H9 (cell line): ENCODE data around the gene MYO15B. TPM values are rescaled to one million over a fixed set of nuclear protein-coding genes. Genes with fewer than 3 reads are reported as not detected.

Experiments
- DNase-seq: peaks from one replicate; pipeline ENCODE4 v3.0.0-alpha.2; 2017
- H2AFZ ChIP-seq: one replicate; pipeline ENCODE4 v1.6.1; 2013; ENCODE audit warnings: mild to moderate bottlenecking, low read length, control low read depth, moderate library complexity
- H2AK5ac ChIP-seq: 2 replicates; pipeline ENCODE4 v1.6.1; 2013; ENCODE audit warnings: low read length, control low read depth, mixed read lengths; ENCODE audit not compliant: insufficient read length
- H2BK120ac ChIP-seq: one replicate; pipeline ENCODE4 v1.6.1; 2013; ENCODE audit warnings: low read depth, mild to moderate bottlenecking, low read length, control low read depth, inconsistent platforms; ENCODE audit not compliant: poor library complexity, severe bottlenecking
- H2BK12ac ChIP-seq: 2 replicates; pipeline ENCODE4 v1.6.1; 2013; ENCODE audit warnings: low read length, control low read depth, mixed read lengths, low read depth; ENCODE audit not compliant: insufficient read length
- H2BK15ac ChIP-seq: 2 replicates; pipeline ENCODE4 v1.6.1; 2013; ENCODE audit warnings: low read depth, low read length, control low read depth
- H2BK20ac ChIP-seq: one replicate; pipeline ENCODE4 v1.6.1; 2013; ENCODE audit warnings: low read depth, mild to moderate bottlenecking, low read length, control low read depth, inconsistent platforms; ENCODE audit not compliant: poor library complexity, severe bottlenecking
- H2BK5ac ChIP-seq: 2 replicates; pipeline ENCODE4 v1.6.1; 2013; ENCODE audit warnings: low read length, control low read depth, mixed read lengths; ENCODE audit not compliant: insufficient read length
- H3K14ac ChIP-seq: 2 replicates; pipeline ENCODE4 v1.6.1; 2013; ENCODE audit warnings: low read length, control low read depth; ENCODE audit not compliant: insufficient read depth
- H3K18ac ChIP-seq: 2 replicates; pipeline ENCODE4 v1.6.1; 2013; ENCODE audit warnings: low read depth, mild to moderate bottlenecking, mixed read lengths, low read length, control low read depth; ENCODE audit not compliant: insufficient read length
- H3K23ac ChIP-seq: 2 replicates; pipeline ENCODE4 v1.6.1; 2013; ENCODE audit warnings: low read length, control low read depth, mixed read lengths, low read depth; ENCODE audit not compliant: insufficient read length
- H3K23me2 ChIP-seq: 2 replicates; pipeline ENCODE4 v1.6.1; 2013; ENCODE audit warnings: low read depth, mild to moderate bottlenecking, mixed read lengths, low read length, control low read depth; ENCODE audit not compliant: insufficient read length, poor library complexity, severe bottlenecking
- H3K27ac ChIP-seq: 2 replicates; pipeline ENCODE4 v1.5.1; 2013; ENCODE audit warnings: low read length, control low read depth, mixed read lengths, low read depth; ENCODE audit not compliant: insufficient read length
- H3K27me3 ChIP-seq: 2 replicates; pipeline ENCODE4 v1.6.1; 2013; ENCODE audit warnings: low read length, control low read depth, inconsistent platforms; ENCODE audit not compliant: insufficient read depth
- H3K4ac ChIP-seq: 2 replicates; pipeline ENCODE4 v1.6.1; 2013; ENCODE audit warnings: low read depth, mild to moderate bottlenecking, control low read depth, inconsistent platforms, low read length, moderate library complexity
- H3K4me1 ChIP-seq: 2 replicates; pipeline ENCODE4 v1.6.1; 2013; ENCODE audit warnings: low read length, control low read depth, inconsistent platforms; ENCODE audit not compliant: insufficient read depth
- H3K4me2 ChIP-seq: 2 replicates; pipeline ENCODE4 v1.6.1; 2013; ENCODE audit warnings: low read length, control low read depth, mixed read lengths; ENCODE audit not compliant: insufficient read length, insufficient read depth
- H3K56ac ChIP-seq: 2 replicates; pipeline ENCODE4 v1.6.1; 2013; ENCODE audit warnings: low read depth, mild to moderate bottlenecking, mixed read lengths, low read length, control low read depth; ENCODE audit not compliant: insufficient read length
- H3K79me1 ChIP-seq: 2 replicates; pipeline ENCODE4 v1.6.1; 2013; ENCODE audit warnings: low read depth, mild to moderate bottlenecking, moderate library complexity, low read length, control low read depth, inconsistent platforms; ENCODE audit not compliant: insufficient read depth, poor library complexity, severe bottlenecking
- H3K79me2 ChIP-seq: 2 replicates; pipeline ENCODE4 v1.6.1; 2013; ENCODE audit warnings: low read length, control low read depth, inconsistent platforms; ENCODE audit not compliant: insufficient read depth
- H3K9ac ChIP-seq: 2 replicates; pipeline ENCODE4 v1.6.1; 2013; ENCODE audit warnings: low read length, control low read depth, mixed read lengths; ENCODE audit not compliant: insufficient read length; ENCODE audit errors: extremely low read depth
- H3K9me3 ChIP-seq: one replicate; pipeline ENCODE4 v1.6.1; 2013; ENCODE audit warnings: low read depth, low read length, inconsistent platforms; ENCODE audit not compliant: control insufficient read depth
- H3T11ph ChIP-seq: one replicate; pipeline ENCODE4 v1.6.1; 2013; ENCODE audit warnings: mild to moderate bottlenecking, low read length, control low read depth, inconsistent platforms
- H4K20me1 ChIP-seq: one replicate; pipeline ENCODE4 v1.6.1; 2013; ENCODE audit not compliant: control insufficient read depth, insufficient read length, insufficient read depth
- H4K5ac ChIP-seq: 2 replicates; pipeline ENCODE4 v1.6.1; 2013; ENCODE audit warnings: low read depth, mild to moderate bottlenecking, mixed read lengths, low read length, control low read depth; ENCODE audit not compliant: insufficient read length
- H4K8ac ChIP-seq: replicated peaks from 2 replicates; pipeline ENCODE4 v1.6.1; 2013; ENCODE audit warnings: low read length, control low read depth, mixed read lengths, low read depth; ENCODE audit not compliant: insufficient read length
- H4K91ac ChIP-seq: 2 replicates; pipeline ENCODE4 v1.6.1; 2013; ENCODE audit warnings: low read depth, mild to moderate bottlenecking, moderate library complexity, mixed read lengths, low read length, control low read depth; ENCODE audit not compliant: insufficient read length
- H3K27ac Mint-ChIP-seq, 3 experiments: 2 replicates in 2 of 3; 3 replicates in 1 of 3; pipeline ENCODE4 v1.8.0; 2020 to 2021; ENCODE audit warnings: mixed read lengths in 3 of 3, mild to moderate bottlenecking in 1 of 3, moderate library complexity in 1 of 3
- H3K27me3 Mint-ChIP-seq: 2 replicates; pipeline ENCODE4 v1.8.0; 2021; ENCODE audit warnings: low read depth, mild to moderate bottlenecking, moderate library complexity, mixed read lengths
- H3K36me3 Mint-ChIP-seq, 3 experiments: 2 replicates in 2 of 3; 3 replicates in 1 of 3; pipeline ENCODE4 v1.8.0; 2020 to 2021; ENCODE audit warnings: low read depth in 3 of 3, mixed read lengths in 3 of 3; ENCODE audit not compliant: insufficient read depth in 1 of 3
- H3K4me1 Mint-ChIP-seq, 2 experiments: 2 replicates each; pipeline ENCODE4 v1.8.0; 2020; ENCODE audit warnings: mixed read lengths in 2 of 2
- H3K4me3 Mint-ChIP-seq, 2 experiments: 2 replicates in 1 of 2; 3 replicates in 1 of 2; pipeline ENCODE4 v1.8.0; 2020 to 2021; ENCODE audit warnings: mild to moderate bottlenecking in 2 of 2, mixed read lengths in 2 of 2, moderate library complexity in 1 of 2
- H3K9me3 Mint-ChIP-seq, 2 experiments: 2 replicates in 1 of 2; 3 replicates in 1 of 2; pipeline ENCODE4 v1.8.0; 2020; ENCODE audit warnings: mild to moderate bottlenecking in 2 of 2, mixed read lengths in 2 of 2, moderate library complexity in 1 of 2
- whole genome bisulfite sequencing: extraction: QIAGEN DNeasy Blood & Tissue Kit; methylation state at CpG from one replicate; pipeline ENCODE4 v1.1.7; 2013; ENCODE audit warnings: missing lambda C conversion rate, low lambda C conversion rate, mixed read lengths; ENCODE audit not compliant: insufficient read length; ENCODE audit errors: extremely low coverage; 5-methylcytosine and 5-hydroxymethylcytosine counted together
- total RNA-seq: library from RNA; stranded (reverse); gene quantifications from 2 replicates; pipeline ENCODE4 v1.2.1, GENCODE V29; 2021
- TF ChIP-seq, protein P1 (sequence below): fragments of 200-600 bp; sonication (generic); conservative IDR thresholded peaks from 3 replicates; pipeline ENCODE4 v1.8.0; 2021; ENCODE audit warnings: antibody characterized with exemption, mild to moderate bottlenecking

The MYO15B gene
- total RNA-seq, 1 experiment from 2014 or later = 41.9 TPM

- Histone ChIP-seq H3K4ac (no peak overlapping the region), H3K27ac (no peak overlapping the region), H4K20me1 (no peaks in the 10 kb centered on the region), H4K5ac (no peak overlapping the region), H4K91ac (no peak overlapping the region), H4K8ac (no peak overlapping the region), H2AK5ac (no peak overlapping the region), H3K79me2 (no peaks in the 10 kb centered on the region), H2BK120ac (no peak overlapping the region), H3K56ac (no peak overlapping the region), H2BK5ac (no peak overlapping the region), H2BK20ac (no peak overlapping the region), H3K23me2 (peaks cover 13% of the 10 kb centered on the region), H3K4me1 (0 out of 2 replicates have a peak, but pooled peaks cover 3% of the 10 kb centered on the region), H3K9me3 (no peaks in the 10 kb centered on the region), H3K9ac (no peak overlapping the region), H2BK12ac (no peak overlapping the region), H2BK15ac (no peak overlapping the region), H2AFZ (no peak overlapping the region), H3K14ac (peak overlapping the region; percentile 76), H3K27me3 (no peaks in the 10 kb centered on the region), H3K23ac (no peak overlapping the region), H3K4me2 (peak overlapping the region; percentile 43), H3T11ph (no peak overlapping the region), H3K79me1 (no peaks in the 10 kb centered on the region), H3K18ac (peak overlapping the region; percentile 84)
- Mint-ChIP-seq H3K27ac (no peak overlapping the region), H3K9me3 (peaks cover 5 to 7% of the 10 kb centered on the region in 2 experiments; a peak in 4 of 5 replicates), H3K4me3 (peak overlapping the region; percentile 61 to 72; a peak in 4 of 5 replicates), H3K36me3 (peaks cover 0 to 3% (median 1%) of the 10 kb centered on the region in 3 experiments; a peak in 4 of 7 replicates), H3K27me3 (peaks cover 4% of the 10 kb centered on the region), H3K4me1 (peaks cover 4 to 5% of the 10 kb centered on the region in 2 experiments; a peak in 3 of 4 replicates)
- no CpG with 5 or more reads among the region's 100 CpGs for WGBS
- TF ChIP-seq, protein P1, sequence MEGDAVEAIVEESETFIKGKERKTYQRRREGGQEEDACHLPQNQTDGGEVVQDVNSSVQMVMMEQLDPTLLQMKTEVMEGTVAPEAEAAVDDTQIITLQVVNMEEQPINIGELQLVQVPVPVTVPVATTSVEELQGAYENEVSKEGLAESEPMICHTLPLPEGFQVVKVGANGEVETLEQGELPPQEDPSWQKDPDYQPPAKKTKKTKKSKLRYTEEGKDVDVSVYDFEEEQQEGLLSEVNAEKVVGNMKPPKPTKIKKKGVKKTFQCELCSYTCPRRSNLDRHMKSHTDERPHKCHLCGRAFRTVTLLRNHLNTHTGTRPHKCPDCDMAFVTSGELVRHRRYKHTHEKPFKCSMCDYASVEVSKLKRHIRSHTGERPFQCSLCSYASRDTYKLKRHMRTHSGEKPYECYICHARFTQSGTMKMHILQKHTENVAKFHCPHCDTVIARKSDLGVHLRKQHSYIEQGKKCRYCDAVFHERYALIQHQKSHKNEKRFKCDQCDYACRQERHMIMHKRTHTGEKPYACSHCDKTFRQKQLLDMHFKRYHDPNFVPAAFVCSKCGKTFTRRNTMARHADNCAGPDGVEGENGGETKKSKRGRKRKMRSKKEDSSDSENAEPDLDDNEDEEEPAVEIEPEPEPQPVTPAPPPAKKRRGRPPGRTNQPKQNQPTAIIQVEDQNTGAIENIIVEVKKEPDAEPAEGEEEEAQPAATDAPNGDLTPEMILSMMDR = peak; percentile 60
- peak; percentile 98 for DNase-seq
Measured at GRCh38 chr17:75589012-75589918, 1.7 kb downstream of the MYO15B start.
